ENCODE data around the gene ZCCHC7.
"Not testable (repeated sequence)": the region's sequence is repeated elsewhere in the genome, so short reads cannot be mapped to it uniquely, and the experiment has no call there.

GRCh38 chr9:37190739-37191138 is 70.4 kb downstream of the ZCCHC7 start:
- not testable (repeated sequence) for TF ChIP-seq CTCF (IDR thresholded peaks at IDR 0.05; ENCODE audit: low read depth, low read length, poor library complexity, severe bottlenecking); EZH2phosphoT487 (IDR thresholded peaks at IDR 0.05; ENCODE audit: borderline replicate concordance, low read length)
